Stimulated activated effector memory CD8-positive, alpha-beta T cell treated with anti-CD3 and anti-CD28 coated beads, Interleukin-12 subunit alpha, Interleukin-12 subunit beta, amount 100 ng/mL, for 72 hours (primary cell): ENCODE measurements around the gene LONP1.

Experiments used
- ATAC-seq: fragments of 150-1000 bp; cut with Tn5 transposase; 2 replicates; pipeline ENCODE4 v1.10.0; 2021
- DNase-seq, 2 donors: peaks; one replicate each; pipeline ENCODE4 v3.0.0; 2021 to 2022; ENCODE audit warnings: low spot score in 2 of 2
- H3K27ac Mint-ChIP-seq: one replicate; pipeline ENCODE4 v1.8.0; 2022; ENCODE audit warnings: mild to moderate bottlenecking, mixed read lengths
- H3K36me3 Mint-ChIP-seq: one replicate; pipeline ENCODE4 v1.8.0; 2022; ENCODE audit warnings: mild to moderate bottlenecking, mixed read lengths
- H3K4me1 Mint-ChIP-seq: one replicate; pipeline ENCODE4 v1.8.0; 2022; ENCODE audit warnings: mixed read lengths
- H3K4me3 Mint-ChIP-seq: one replicate; pipeline ENCODE4 v1.8.0; 2022; ENCODE audit warnings: mild to moderate bottlenecking, mixed read lengths
- H3K9me3 Mint-ChIP-seq: one replicate; pipeline ENCODE4 v1.8.0; 2022; ENCODE audit warnings: mixed read lengths

Gene LONP1

GRCh38 chr19:5698635-5699422, 21.1 kb downstream of the LONP1 start:
- DNase-seq: no peak
- Mint-ChIP-seq H3K36me3 (peaks cover 100% of the 10 kb centered on the region), H3K4me1 (peaks cover 29% of the 10 kb centered on the region), H3K9me3 (no peaks in the 10 kb centered on the region), H3K27ac (peak overlapping the region; percentile 20), H3K4me3 (no peak overlapping the region)
- ATAC-seq: no peak

- peak overlapping the region; percentile 85 for H3K27ac Mint-ChIP-seq
- peaks cover 100% of the 10 kb centered on the region for H3K36me3 Mint-ChIP-seq
- peaks cover 32% of the 10 kb centered on the region for H3K4me1 Mint-ChIP-seq
- H3K9me3 Mint-ChIP-seq: no peaks in the 10 kb centered on the region
- ATAC-seq (no peak), DNase-seq (no peak)
- no peak overlapping the region for H3K4me3 Mint-ChIP-seq
Observed at GRCh38 chr19:5697890-5698634, 21.9 kb downstream of the LONP1 start.

- ATAC-seq: no peak
- H3K36me3 Mint-ChIP-seq: peaks cover 100% of the 10 kb centered on the region
Observed at GRCh38 chr19:5697022-5697889, 22.7 kb downstream of the LONP1 start.

GRCh38 chr19:5696196-5697021, 23.5 kb downstream of the LONP1 start:
- ATAC-seq: no peak
- DNase-seq: no peak
- peaks cover 45% of the 10 kb centered on the region for H3K4me1 Mint-ChIP-seq
- peak overlapping the region; percentile 85 for H3K27ac Mint-ChIP-seq
- H3K4me3 Mint-ChIP-seq: no peak overlapping the region
- peaks cover 100% of the 10 kb centered on the region for H3K36me3 Mint-ChIP-seq
- H3K9me3 Mint-ChIP-seq: no peaks in the 10 kb centered on the region

More at GRCh38 chr19:5697022-5697889, 22.7 kb downstream of the LONP1 start:
- no peak overlapping the region for H3K4me3 Mint-ChIP-seq
- H3K27ac Mint-ChIP-seq: peak overlapping the region; percentile 85
- no peak for DNase-seq
- H3K4me1 Mint-ChIP-seq: peaks cover 40% of the 10 kb centered on the region
- H3K9me3 Mint-ChIP-seq: no peaks in the 10 kb centered on the region

GRCh38 chr19:5695649-5696195, 24.2 kb downstream of the LONP1 start:
- ATAC-seq (no peak), DNase-seq (no peak)
- Mint-ChIP-seq H3K27ac (peak overlapping the region; percentile 77), H3K9me3 (no peaks in the 10 kb centered on the region), H3K36me3 (peaks cover 100% of the 10 kb centered on the region), H3K4me3 (no peak overlapping the region), H3K4me1 (peaks cover 49% of the 10 kb centered on the region)

- H3K4me1 Mint-ChIP-seq: peaks cover 56% of the 10 kb centered on the region
- ATAC-seq: no peak
- H3K36me3 Mint-ChIP-seq: peaks cover 100% of the 10 kb centered on the region
- peak overlapping the region; percentile 77 for H3K27ac Mint-ChIP-seq
- H3K9me3 Mint-ChIP-seq: no peaks in the 10 kb centered on the region
- no peak for DNase-seq
- H3K4me3 Mint-ChIP-seq: peak overlapping the region; percentile 17
Observed at GRCh38 chr19:5694956-5695648, 24.8 kb downstream of the LONP1 start.

- Mint-ChIP-seq H3K4me3 (peak overlapping the region; percentile 17), H3K36me3 (peaks cover 98% of the 10 kb centered on the region), H3K4me1 (peaks cover 61% of the 10 kb centered on the region), H3K9me3 (no peaks in the 10 kb centered on the region), H3K27ac (peak overlapping the region; percentile 99)
- ATAC-seq: no peak
- DNase-seq: no peak
Observed at GRCh38 chr19:5694167-5694955, 25.6 kb downstream of the LONP1 start.

GRCh38 chr19:5693195-5694166, 26.5 kb downstream of the LONP1 start:
- no peak for DNase-seq
- Mint-ChIP-seq H3K27ac (peak overlapping the region; percentile 99), H3K4me3 (peak overlapping the region; percentile 99), H3K36me3 (peaks cover 90% of the 10 kb centered on the region), H3K4me1 (peaks cover 62% of the 10 kb centered on the region), H3K9me3 (no peaks in the 10 kb centered on the region)
- no peak for ATAC-seq

- Mint-ChIP-seq H3K4me1 (peaks cover 68% of the 10 kb centered on the region), H3K4me3 (peak overlapping the region; percentile 99), H3K9me3 (no peaks in the 10 kb centered on the region), H3K27ac (peak overlapping the region; percentile 99), H3K36me3 (peaks cover 82% of the 10 kb centered on the region)
- no peak for ATAC-seq
- DNase-seq: no peak
Observed at GRCh38 chr19:5692723-5693194, 27.2 kb downstream of the LONP1 start.

- Mint-ChIP-seq H3K9me3 (no peaks in the 10 kb centered on the region), H3K36me3 (peaks cover 76% of the 10 kb centered on the region), H3K27ac (peak overlapping the region; percentile 99), H3K4me3 (peak overlapping the region; percentile 99), H3K4me1 (peaks cover 65% of the 10 kb centered on the region)
- DNase-seq: no peak
- ATAC-seq: peak; percentile 1
Observed at GRCh38 chr19:5691822-5692722, 27.9 kb downstream of the LONP1 start.

GRCh38 chr19:5690955-5691821, 28.8 kb downstream of the LONP1 start:
- H3K27ac Mint-ChIP-seq: peak overlapping the region; percentile 99
- peak; percentile 4 for ATAC-seq
- H3K36me3 Mint-ChIP-seq: peaks cover 75% of the 10 kb centered on the region
- H3K9me3 Mint-ChIP-seq: no peaks in the 10 kb centered on the region
- H3K4me1 Mint-ChIP-seq: peaks cover 59% of the 10 kb centered on the region
- H3K4me3 Mint-ChIP-seq: peak overlapping the region; percentile 99
- peak in 1 of 2 donors; percentile 71 for DNase-seq
